GM19035 (cell line): ENCODE measurements around the gene VGLL4.
"Not testable (repeated sequence)": the region's sequence is repeated elsewhere in the genome, so short reads cannot be mapped to it uniquely, and the experiment has no call there.

Experiments used
- ATAC-seq: cut with Tn5 transposase; IDR thresholded peaks from one replicate; pipeline ENCODE4 v1.9.1; 2021; ENCODE audit not compliant: unreplicated experiment

VGLL4 gene

GRCh38 chr3:11588755-11589154, 55.0 kb downstream of the VGLL4 start:
- no peak for ATAC-seq

DNA sequence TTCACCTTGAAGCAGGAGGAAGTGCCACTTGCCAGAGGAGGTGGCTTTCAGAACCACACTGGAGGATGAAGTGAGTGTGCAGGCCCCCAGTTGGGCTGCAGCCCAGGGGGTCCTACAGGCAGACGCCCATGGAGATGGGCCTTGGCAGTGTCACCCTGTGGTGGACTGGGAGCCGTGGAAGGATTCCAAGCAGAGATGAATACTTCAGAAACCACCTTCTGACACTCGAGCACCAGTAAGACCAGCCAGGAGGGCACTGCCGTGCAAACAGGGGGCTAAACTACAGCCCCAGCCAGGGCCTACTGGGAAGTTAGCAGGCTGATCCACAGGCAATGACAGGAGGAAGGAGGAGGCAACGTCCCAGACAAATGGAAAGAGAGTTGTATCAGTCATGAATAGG, 55.4 kb downstream of the VGLL4 start:
- no peak for ATAC-seq

- no peak for ATAC-seq
Measured at GRCh38 chr3:11587766-11588165, 55.9 kb downstream of the VGLL4 start.

GRCh38 chr3:11584570-11584969, 59.1 kb downstream of the VGLL4 start:
- no peak for ATAC-seq

- no peak for ATAC-seq
Measured at GRCh38 chr3:11583638-11584046, 60.1 kb downstream of the VGLL4 start.

GRCh38 chr3:11583235-11583634, 60.5 kb downstream of the VGLL4 start:
- no peak for ATAC-seq

DNA sequence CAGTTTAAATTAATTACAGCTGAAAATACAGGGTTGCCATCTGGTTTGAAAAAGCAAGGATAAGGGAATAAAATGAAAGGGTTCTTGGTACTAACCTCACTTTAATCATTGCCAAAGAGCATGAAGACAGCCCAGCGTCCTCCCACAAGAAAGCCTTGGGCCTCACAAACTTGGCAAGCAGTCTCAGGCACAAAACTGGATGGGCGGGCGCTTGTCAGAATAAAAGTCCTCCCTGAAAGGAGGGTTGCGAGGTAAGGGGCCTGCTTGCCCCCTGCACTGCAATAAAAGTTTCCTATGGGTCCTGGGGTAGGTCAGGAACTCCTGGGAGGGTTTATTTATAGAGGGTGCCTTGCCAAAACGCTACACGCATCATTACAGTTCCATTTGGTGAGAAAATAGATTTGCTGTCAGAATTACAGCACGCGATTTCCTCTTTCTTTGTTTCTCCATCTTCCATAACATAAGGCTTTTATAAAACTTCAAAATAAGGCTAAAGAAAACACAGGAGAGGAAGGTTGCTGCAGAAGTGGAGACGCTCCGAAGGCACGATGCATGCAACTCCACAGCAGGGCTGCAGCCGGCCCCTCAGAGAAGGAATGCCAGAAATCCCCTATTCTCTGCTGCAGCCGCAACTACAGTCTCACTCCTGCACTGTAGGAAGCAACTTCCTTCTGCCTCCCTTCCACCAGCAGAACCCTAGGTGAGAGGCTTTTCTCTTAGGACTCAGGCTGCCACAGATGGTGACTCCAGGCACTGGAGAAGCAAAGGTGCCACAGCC, 61.3 kb downstream of the VGLL4 start:
- ATAC-seq = no peak

GRCh38 chr3:11581237-11582190, 62.2 kb downstream of the VGLL4 start:
- no peak for ATAC-seq

DNA sequence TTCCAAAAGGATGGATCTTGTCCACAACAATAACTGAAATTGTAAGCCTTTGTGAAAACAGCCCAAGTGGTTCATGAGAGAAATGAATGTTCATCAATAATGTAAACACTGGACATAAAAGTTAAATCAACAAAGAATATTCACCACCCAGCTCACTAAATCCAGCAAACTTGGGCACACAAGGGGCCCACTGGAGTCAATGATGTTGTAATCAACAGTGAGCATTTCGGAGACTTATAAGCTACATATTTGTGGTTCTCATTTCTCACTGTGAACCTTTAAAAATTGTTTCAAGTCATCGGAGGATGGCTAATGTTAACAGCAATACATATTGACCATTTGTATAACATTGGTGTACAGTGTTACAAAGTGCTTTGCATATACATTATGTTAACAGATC, 63.1 kb downstream of the VGLL4 start:
- ATAC-seq = no peak

- ATAC-seq = no peak
Measured at GRCh38 chr3:11578169-11578568, 65.5 kb downstream of the VGLL4 start.

DNA sequence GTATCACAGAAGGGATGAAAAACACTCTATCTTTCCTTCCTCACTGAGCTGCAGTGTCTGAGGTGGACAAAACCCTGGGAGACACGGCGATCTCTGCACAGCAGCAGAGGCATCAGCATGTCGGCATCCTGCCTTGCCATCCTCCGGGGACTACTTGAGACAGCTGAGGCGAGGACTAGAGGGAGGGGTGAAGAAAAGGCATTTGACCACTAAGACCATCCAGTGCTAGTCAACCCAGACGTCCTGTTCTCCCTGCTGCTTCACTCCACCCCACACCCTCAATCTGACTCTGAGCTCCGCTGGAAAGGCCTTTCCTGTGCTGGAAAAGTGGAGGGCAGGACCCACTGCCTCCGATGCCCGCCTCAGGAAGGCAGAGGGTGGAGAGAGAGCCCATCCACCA, 67.3 kb downstream of the VGLL4 start:
- ATAC-seq = no peak

DNA sequence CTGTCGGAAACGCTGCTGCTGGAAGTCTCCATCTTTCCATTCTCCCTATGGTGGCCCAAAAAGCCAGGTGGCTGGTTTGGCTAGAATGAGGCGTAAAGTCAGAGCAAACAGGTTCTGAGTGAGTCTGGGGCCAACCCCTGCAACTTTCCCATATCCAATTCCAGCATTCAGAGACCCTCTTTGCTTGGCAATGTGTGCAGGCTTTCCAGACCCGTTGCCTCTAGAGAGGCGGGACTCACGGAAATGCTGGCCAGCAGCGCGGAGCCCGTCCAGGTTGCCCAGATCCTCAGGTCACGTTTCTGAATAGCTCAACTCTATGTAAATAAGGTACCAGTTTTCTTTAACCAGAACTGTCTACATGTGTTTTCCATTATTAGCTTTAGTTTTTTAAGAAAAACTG, 68.0 kb downstream of the VGLL4 start:
- ATAC-seq = no peak

DNA sequence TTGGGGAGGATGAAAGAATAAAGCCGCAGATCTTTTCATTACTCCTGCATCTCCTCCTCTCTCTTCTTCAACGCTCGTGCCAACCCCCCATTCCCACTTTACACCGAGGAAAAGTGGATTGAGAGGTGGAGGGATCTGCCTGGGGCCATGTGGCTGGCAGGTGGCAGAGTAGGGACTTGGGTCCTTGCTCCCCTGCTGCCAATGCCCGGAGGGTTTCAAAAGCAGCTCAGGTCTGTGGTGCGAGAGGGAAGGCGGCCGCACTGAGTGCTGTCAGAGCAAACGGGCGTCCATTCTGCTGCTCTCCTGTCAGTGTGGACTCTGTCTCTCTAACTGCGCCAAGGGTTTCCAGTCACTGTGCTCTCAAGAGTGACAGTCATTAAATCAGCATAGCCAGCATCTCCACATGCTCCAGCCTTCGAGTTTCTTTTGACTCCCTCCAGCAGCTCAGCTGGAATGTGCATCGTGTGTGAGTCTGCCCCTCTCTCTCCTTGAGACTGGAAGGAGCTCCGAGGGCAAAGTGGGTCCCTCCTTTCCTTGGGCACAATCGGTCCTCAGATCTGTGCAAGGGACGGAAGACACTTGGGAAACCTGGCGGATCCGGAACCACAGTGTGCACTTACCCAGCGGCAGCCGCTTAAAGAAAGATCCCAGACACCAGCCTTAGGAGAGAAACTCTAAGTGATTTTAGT, 68.6 kb downstream of the VGLL4 start:
- ATAC-seq = no peak

DNA sequence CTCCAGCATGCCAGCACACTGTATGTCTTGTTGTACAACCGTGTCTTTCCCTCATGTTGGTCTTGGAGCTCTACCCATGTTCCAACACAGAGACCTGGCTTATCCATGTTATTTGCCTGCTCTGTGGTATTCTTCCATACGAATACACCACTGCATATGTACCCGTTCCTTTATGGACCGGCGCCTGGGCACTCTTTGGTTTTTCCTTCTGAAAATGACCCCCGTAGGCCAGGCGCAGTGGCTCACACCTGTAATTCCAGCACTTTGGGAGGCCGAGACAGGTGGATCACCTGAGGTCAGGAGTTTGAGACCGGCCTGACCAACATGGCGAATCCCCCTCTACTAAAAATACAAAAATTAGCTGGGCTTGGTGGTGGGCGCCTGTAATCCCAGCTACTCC, 71.1 kb downstream of the VGLL4 start:
- not testable (repeated sequence) for ATAC-seq

DNA sequence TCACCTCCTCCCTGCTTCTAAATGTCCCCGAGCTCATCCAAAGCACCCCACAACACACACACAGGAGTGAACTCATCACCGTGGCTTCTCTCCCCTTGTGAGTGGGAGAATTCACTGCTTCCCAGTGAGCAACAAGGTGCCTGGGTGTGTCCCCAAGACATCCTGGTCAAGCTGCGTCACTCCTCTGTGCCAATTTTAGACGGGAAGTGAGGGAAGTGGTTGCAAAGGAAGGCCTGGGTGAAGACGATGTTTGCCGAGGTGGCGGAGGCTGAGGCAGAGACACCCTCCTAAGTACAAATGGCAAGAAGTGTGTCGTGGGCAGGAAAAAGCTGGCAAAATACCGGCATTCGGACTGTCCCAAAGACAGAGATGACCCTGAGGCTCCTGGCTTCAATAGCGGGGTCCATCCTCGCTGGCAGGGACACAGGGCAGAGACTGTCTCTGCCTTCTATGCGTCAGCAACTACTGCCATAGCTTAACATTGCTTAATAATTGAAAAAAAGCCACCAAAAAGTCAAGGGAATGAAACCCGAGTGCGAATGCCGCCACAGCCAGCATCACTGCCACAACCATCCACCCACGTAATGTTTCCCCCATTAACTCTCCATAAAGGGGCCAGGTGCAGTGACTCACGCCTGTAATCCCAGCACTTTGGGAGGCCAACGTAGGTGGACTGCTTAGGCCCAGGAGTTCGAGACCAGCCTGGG, 72.8 kb downstream of the VGLL4 start:
- no peak for ATAC-seq

DNA sequence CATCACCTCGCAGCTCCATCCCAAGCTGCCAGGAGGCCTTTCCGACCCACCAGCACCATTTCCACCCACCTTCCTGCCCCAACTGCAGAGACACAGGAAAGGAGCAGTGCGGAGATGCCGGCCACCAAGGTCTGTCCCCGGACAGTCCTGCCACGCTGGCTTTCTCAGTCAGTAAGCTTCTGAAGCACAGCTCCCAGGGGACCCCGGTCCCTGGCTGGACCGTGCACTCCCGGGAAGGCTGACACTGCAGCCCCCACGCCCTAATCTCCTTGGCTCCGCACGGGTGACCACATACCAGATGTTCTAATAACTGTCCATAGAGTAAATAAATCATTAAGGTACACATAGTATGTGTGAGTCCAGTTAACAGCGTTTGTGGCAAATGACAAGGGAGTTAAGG, 73.5 kb downstream of the VGLL4 start:
- ATAC-seq = no peak

GRCh38 chr3:11569156-11569741, 74.5 kb downstream of the VGLL4 start:
- ATAC-seq = no peak

DNA sequence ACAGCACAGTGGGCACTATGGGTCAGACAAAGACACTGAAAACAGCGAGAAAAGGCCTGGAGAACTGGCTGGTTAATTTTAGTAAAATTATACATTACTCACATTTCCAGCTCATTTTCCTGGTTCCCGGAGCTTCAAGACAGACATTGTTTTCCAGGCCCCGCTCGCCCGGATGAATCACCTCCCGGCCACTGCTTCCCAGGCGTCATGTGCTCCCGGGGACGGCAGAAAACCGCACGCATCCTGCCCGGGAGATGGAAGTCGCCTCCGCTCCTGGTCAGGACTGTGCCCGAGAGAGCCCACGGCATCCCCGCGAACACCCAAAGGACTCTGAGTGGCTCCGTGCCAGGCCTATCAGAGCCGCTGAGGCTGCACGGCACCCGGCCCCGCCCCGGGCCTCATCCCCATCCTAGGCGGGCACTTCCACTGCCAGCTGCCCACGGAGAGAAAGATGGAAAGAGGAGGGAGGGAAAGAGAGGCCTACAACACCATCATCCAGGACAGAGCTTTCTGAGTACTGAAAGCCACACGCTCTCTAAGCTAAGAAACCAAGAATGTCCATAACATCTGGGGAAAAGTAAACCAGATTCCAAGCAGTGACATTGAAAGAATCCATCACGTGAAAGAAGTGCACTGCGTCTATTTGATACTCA, 75.1 kb downstream of the VGLL4 start:
- ATAC-seq = no peak

DNA sequence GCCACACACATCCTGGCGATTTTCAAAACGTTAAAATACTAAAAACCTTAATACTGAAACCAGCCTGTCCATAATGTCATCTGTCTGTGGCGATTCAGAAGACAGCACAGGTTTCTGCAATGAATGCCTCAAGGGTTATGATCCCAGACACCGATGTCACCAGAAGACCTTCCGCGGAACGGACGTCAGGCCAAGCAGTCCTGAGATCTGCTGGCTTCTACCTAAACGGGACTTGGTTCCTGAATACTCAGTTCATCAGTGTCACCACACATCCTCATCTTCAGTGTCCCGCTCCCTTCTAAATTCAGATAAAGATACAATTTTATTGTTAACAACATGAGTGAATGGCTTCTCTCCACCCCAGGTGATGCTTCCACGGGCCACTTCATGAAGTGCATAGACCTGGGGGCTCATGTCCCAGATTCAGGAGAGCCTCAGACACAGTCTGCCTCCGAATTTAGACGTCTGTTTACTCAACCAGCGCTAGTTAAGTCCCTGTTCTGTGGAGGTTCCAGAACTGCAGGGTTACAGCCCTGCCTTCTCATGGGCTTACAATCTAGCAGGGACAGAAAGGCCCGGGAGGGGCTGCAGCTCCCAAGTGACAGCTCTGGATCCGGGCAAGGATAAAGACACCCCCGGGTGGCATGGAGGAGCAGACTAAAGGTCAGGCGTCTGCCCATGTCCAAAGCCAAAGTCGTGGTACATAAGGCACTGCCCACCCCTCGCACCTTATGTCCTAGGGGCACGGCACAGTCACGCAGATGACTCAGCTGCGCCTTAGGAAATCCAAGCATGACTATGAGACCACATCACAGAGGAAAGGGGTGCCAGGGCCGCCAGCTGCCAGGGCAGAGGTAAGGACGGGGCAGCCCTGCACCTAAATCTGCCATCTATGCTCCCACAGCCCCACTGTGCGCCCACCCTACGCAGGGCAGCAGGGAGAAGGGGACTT, 75.9 kb downstream of the VGLL4 start:
- ATAC-seq = no peak
